ENCODE data around the gene TTC22.

GRCh38 chr1:54835131-54835898, 34.2 kb upstream of the TTC22 start:
- TF ChIP-seq, protein P1, sequence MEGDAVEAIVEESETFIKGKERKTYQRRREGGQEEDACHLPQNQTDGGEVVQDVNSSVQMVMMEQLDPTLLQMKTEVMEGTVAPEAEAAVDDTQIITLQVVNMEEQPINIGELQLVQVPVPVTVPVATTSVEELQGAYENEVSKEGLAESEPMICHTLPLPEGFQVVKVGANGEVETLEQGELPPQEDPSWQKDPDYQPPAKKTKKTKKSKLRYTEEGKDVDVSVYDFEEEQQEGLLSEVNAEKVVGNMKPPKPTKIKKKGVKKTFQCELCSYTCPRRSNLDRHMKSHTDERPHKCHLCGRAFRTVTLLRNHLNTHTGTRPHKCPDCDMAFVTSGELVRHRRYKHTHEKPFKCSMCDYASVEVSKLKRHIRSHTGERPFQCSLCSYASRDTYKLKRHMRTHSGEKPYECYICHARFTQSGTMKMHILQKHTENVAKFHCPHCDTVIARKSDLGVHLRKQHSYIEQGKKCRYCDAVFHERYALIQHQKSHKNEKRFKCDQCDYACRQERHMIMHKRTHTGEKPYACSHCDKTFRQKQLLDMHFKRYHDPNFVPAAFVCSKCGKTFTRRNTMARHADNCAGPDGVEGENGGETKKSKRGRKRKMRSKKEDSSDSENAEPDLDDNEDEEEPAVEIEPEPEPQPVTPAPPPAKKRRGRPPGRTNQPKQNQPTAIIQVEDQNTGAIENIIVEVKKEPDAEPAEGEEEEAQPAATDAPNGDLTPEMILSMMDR (IDR thresholded peaks at IDR 0.05 in 4 of 5, conservative IDR thresholded peaks at IDR 0.05 in 1 of 5), result no peak
- TF ChIP-seq POLR2A (IDR thresholded peaks at IDR 0.05), result no peak
